DND-41 (cell line): ENCODE results near the gene TSPAN2.

ENCODE experiments used
- ATAC-seq: fragments of 200-7000 bp; cut with Tn5 transposase; 3 replicates; pipeline ENCODE4 v1.9.1; 2021; ENCODE audit warnings: low read depth; ENCODE audit not compliant: insufficient read depth
- DNase-seq: peaks from one replicate; pipeline ENCODE4 v3.0.0-alpha.2; 2020
- H2AFZ ChIP-seq: 2 replicates; pipeline ENCODE4 v1.6.0; 2012; ENCODE audit warnings: low read depth, low read length
- H3K27ac ChIP-seq: 2 replicates; pipeline ENCODE4 v1.5.1; 2012; ENCODE audit warnings: low read length, inconsistent platforms
- H3K27me3 ChIP-seq: fragments of 200-600 bp; sonication (generic); 2 replicates; pipeline ENCODE4 v1.6.0; 2012; ENCODE audit warnings: low read length, mild to moderate bottlenecking, inconsistent platforms; ENCODE audit not compliant: insufficient read depth, poor library complexity
- H3K36me3 ChIP-seq: 2 replicates; pipeline ENCODE4 v1.5.1; 2012; ENCODE audit warnings: low read length, inconsistent platforms; ENCODE audit not compliant: insufficient read depth
- H3K4me1 ChIP-seq: 2 replicates; pipeline ENCODE4 v1.5.1; 2012; ENCODE audit warnings: mild to moderate bottlenecking, low read length; ENCODE audit not compliant: insufficient read depth
- H3K4me2 ChIP-seq: 2 replicates; pipeline ENCODE4 v1.6.0; 2012; ENCODE audit warnings: mild to moderate bottlenecking, moderate library complexity, low read length, inconsistent platforms; ENCODE audit not compliant: insufficient read depth
- H3K4me3 ChIP-seq, 2 experiments: fragments of 200-600 bp in 1 of 2; shearing (Covaris generic) in 1 of 2; 2 replicates each; pipeline ENCODE4 v1.5.1; 2012 to 2016; ENCODE audit warnings: inconsistent platforms in 2 of 2, low read length in 2 of 2, mild to moderate bottlenecking in 2 of 2, low read depth in 1 of 2, moderate library complexity in 1 of 2
- H3K79me2 ChIP-seq: 2 replicates; pipeline ENCODE4 v1.6.0; 2012; ENCODE audit warnings: low read length, inconsistent platforms; ENCODE audit not compliant: insufficient read depth
- H3K9ac ChIP-seq: 2 replicates; pipeline ENCODE4 v1.6.0; 2012; ENCODE audit warnings: low read depth, mild to moderate bottlenecking, inconsistent platforms, low read length, moderate library complexity
- H3K9me3 ChIP-seq: 2 replicates; pipeline ENCODE4 v1.5.1; 2012; ENCODE audit warnings: low read length, moderate library complexity, mild to moderate bottlenecking, inconsistent platforms; ENCODE audit not compliant: insufficient read depth, severe bottlenecking
- H4K20me1 ChIP-seq: 2 replicates; pipeline ENCODE4 v1.6.0; 2012; ENCODE audit warnings: low read length; ENCODE audit not compliant: insufficient read depth
- EZH2 ChIP-seq: IDR thresholded peaks from 3 replicates; pipeline ENCODE4 v1.6.1; 2012; ENCODE audit warnings: borderline replicate concordance, low read depth, mild to moderate bottlenecking, moderate library complexity, low read length, inconsistent platforms; ENCODE audit not compliant: severe bottlenecking
- TF ChIP-seq, protein P1 (sequence below): IDR thresholded peaks from 2 replicates; pipeline ENCODE4 v1.5.1; 2012; ENCODE audit warnings: borderline replicate concordance, low read length, moderate library complexity, mild to moderate bottlenecking; ENCODE audit not compliant: poor library complexity, severe bottlenecking; ENCODE audit errors: extremely low read depth

The TSPAN2 gene

DNA sequence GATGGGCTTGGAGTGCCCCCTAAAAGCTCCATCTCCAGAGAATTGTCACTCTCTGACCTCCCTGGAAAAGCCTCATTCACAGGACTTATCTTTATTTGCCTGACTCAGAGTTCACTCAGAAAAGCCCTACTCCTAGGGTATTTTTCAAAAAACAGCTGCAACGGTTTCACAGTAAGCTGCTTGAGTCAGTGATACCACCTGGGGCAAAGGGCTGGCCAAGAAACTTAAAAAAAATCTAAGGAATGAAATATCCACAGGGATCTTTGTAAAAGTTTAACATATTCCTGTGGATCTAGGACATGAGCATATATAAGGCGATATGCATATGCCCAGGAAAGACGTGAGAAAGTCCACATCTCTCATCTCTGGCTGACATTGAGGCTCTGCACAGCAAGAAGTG lies 33.8 kb upstream of the TSPAN2 start:
- Histone ChIP-seq H2AFZ (no peak overlapping the region), H4K20me1 (no peaks in the 10 kb centered on the region), H3K79me2 (no peaks in the 10 kb centered on the region), H3K36me3 (no peaks in the 10 kb centered on the region), H3K9ac (no peak overlapping the region), H3K4me3 (no peak overlapping the region), H3K4me2 (no peak overlapping the region), H3K9me3 (peaks cover 9% of the 10 kb centered on the region), H3K27ac (no peak overlapping the region), H3K27me3 (no peaks in the 10 kb centered on the region), H3K4me1 (no peaks in the 10 kb centered on the region)
- ATAC-seq (no peak), DNase-seq (no peak)
- no peak for TF ChIP-seq EZH2
- TF ChIP-seq, protein P1, sequence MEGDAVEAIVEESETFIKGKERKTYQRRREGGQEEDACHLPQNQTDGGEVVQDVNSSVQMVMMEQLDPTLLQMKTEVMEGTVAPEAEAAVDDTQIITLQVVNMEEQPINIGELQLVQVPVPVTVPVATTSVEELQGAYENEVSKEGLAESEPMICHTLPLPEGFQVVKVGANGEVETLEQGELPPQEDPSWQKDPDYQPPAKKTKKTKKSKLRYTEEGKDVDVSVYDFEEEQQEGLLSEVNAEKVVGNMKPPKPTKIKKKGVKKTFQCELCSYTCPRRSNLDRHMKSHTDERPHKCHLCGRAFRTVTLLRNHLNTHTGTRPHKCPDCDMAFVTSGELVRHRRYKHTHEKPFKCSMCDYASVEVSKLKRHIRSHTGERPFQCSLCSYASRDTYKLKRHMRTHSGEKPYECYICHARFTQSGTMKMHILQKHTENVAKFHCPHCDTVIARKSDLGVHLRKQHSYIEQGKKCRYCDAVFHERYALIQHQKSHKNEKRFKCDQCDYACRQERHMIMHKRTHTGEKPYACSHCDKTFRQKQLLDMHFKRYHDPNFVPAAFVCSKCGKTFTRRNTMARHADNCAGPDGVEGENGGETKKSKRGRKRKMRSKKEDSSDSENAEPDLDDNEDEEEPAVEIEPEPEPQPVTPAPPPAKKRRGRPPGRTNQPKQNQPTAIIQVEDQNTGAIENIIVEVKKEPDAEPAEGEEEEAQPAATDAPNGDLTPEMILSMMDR: no peak

DNA sequence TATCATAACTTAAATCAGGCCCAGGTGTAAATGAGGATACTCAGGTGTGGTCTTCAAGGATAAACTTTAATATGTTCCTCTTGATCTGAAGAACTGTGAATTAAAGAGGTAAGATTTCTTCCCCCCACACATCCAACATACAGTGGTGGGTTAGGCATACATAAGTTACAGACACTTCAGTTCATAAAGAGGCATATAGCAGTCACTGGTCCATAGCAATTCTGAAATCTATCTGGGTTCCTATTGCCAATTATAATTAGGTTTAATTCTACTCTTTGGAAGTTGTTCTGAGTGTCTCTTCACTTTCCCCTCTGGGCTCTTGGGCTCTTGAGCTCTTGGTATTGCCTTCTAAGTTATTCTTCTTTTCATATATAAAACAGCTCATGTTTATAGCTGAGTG lies 32.5 kb upstream of the TSPAN2 start:
- no peaks in the 10 kb centered on the region for H4K20me1 ChIP-seq
- no peaks in the 10 kb centered on the region for H3K4me1 ChIP-seq
- no peaks in the 10 kb centered on the region for H3K79me2 ChIP-seq
- H3K36me3 ChIP-seq: no peaks in the 10 kb centered on the region
- peaks cover 9% of the 10 kb centered on the region for H3K9me3 ChIP-seq
- no peak overlapping the region for H3K9ac ChIP-seq
- H3K4me3 ChIP-seq: no peak overlapping the region
- DNase-seq: no peak
- no peak overlapping the region for H3K27ac ChIP-seq
- no peak for TF ChIP-seq EZH2
- TF ChIP-seq, protein P1: no peak
- H3K4me2 ChIP-seq: no peak overlapping the region
- no peak for ATAC-seq
- no peaks in the 10 kb centered on the region for H3K27me3 ChIP-seq
- H2AFZ ChIP-seq: no peak overlapping the region

DNA sequence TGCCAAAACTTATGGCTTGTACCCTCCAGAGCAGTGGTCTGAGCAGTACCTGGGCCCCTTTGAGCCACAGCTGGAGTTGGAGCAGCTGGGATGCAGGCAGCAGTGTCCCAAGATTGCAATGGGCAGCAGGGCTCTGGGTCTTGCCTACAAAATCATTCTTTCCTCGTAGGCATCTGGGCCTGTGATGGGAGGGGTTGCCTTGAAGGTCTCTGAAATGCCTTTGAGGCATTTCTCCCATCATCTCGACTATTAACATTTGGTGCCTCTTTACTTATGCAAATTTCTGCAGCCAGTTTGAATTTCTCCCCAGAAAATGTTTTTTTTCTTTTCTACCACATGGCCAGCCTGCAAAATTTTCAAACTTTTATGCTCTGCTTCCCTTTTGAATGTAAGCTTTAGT lies 31.0 kb upstream of the TSPAN2 start:
- Histone ChIP-seq H3K9me3 (peaks cover 9% of the 10 kb centered on the region), H3K4me1 (no peaks in the 10 kb centered on the region), H4K20me1 (no peaks in the 10 kb centered on the region), H3K36me3 (no peaks in the 10 kb centered on the region), H3K27me3 (no peaks in the 10 kb centered on the region), H2AFZ (no peak overlapping the region), H3K79me2 (no peaks in the 10 kb centered on the region), H3K9ac (no peak overlapping the region), H3K4me2 (no peak overlapping the region), H3K27ac (no peak overlapping the region), H3K4me3 (no peak overlapping the region)
- DNase-seq (no peak), ATAC-seq (no peak)
- TF ChIP-seq, protein P1: no peak
- TF ChIP-seq EZH2: no peak

DNA sequence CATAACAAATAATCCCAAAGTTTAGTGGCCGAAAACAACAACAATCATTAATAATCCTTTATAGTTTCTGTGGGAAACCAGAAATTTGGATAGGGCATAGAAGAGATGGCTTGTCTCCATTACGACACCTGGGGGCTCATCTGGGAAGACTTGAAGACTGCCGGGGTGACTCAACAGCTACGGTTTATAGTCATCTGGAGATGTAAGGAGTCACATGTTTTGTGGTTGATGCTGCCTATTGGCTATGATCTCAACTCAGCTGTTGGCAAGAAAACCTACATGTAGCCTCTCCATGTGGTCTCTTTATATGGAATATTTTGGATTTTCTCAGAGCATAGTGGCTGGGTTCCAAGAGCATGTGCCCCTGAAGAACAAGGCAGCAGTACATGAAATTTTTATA lies 29.3 kb upstream of the TSPAN2 start:
- Histone ChIP-seq H2AFZ (no peak overlapping the region), H3K27me3 (no peaks in the 10 kb centered on the region), H4K20me1 (no peaks in the 10 kb centered on the region), H3K27ac (no peak overlapping the region), H3K4me2 (no peak overlapping the region), H3K79me2 (no peaks in the 10 kb centered on the region), H3K9me3 (peaks cover 9% of the 10 kb centered on the region), H3K4me1 (no peaks in the 10 kb centered on the region), H3K36me3 (no peaks in the 10 kb centered on the region), H3K4me3 (no peak overlapping the region), H3K9ac (no peak overlapping the region)
- DNase-seq: no peak
- TF ChIP-seq EZH2: no peak
- TF ChIP-seq, protein P1: no peak
- no peak for ATAC-seq
